T-helper 22 cell (primary cell): Measurements from ENCODE around the gene SLCO2B1.

ENCODE experiments used
- DNase-seq: peaks from one replicate; pipeline ENCODE4 v3.0.0-alpha.2; 2020; ENCODE audit warnings: low read depth

The SLCO2B1 gene

DNA sequence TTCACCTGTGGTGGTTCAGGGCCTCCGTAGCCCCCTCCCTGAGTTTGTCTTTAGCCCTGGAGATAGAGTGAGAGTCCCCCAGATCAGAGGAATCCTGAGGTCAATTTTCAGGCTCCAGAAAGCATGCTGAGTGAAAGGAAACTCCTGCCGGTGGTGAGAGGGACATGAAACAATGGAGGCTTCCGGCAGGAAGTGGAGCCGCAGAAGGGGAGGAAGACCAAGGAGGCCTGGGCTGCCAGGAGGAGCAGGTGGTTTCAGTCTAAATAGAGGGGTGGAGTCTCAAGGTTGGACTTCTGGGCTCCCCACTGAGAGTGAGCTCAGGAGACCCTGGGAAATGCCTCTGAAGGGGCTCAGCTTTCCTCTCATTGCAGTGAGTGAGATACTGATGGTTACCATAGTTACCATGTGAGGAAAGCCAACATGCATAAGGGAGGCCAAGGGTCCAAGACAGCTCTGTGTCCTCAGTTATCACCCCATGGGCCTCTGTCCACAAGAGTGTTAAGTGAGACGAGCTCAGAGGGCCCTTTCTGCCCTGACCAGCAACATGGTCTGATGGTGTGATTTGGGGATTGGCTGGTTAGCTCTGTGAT, 10.7 kb downstream of the SLCO2B1 start:
- DNase-seq = no peak

DNA sequence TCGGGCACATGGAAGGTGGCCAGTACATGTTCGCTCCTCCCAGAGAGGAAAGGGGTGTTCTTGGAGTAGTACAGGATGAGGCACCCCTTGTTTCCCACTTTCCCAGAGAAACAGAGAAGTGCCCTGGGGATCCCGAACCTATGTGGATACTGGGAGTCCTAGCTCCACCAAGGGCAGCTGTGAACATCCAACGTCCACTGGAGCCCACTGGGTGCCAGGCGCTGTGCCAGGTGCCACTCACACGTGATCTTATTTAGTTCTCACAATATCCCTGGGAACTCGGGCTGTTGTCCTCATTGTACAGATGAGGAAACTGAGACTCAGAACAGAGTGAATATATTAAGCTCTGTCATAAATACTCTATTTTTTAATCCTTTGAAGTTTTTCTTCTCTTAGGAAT, 12.0 kb downstream of the SLCO2B1 start:
- DNase-seq = no peak

DNA sequence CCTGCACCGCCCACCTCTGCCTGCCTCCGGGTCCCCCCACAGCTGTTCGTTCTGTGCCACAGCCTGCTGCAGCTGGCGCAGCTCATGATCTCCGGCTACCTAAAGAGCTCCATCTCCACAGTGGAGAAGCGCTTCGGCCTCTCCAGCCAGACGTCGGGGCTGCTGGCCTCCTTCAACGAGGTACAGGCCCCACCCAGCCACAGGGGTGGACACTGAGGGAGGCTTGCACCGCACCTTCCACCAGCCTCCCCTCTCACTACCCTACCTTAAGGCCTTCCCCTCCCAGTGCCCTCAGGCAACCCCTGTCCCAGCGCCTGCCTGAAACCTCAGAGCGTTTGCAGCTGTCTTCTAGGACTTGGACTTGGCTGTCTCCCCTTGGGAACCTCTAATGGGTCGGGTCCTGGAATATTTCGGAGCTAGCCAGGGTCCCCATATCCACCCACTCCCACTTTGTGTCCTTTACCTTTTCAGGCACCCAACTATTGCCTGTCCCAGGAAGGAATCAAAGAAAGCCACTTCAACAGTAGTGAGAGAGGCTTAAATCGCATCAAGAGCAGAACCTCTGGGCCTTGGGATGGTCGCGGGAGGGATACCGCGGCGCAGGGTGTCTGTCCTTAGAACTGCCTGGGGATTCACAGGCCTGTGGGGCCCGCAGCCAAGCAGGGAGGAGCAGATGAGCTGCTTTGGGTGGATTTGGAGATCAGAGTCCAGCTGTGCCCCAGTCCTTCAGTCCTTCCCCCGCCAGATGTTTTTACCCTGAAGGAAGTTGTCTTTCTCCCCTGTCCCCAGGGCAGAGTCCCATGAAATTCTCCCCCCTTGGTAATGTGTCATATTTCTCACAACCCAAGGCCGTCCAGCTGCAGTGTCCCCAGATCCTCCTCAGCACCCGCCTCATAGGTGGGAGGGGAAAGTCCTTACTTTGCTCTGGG, 13.3 kb downstream of the SLCO2B1 start:
- no peak for DNase-seq

DNA sequence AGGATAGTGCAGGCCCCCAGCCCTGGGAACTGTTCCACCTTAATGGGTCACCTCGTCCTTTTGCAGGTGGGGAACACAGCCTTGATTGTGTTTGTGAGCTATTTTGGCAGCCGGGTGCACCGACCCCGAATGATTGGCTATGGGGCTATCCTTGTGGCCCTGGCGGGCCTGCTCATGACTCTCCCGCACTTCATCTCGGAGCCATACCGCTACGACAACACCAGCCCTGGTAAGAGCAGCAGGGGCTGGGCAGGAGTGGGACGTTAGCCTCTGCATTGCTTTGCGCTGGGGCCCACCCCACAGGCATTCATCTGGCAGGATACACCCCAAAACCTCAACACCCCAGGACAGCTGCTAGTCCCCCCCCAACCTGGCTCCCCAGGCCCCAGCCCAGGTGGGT, 14.8 kb downstream of the SLCO2B1 start:
- no peak for DNase-seq

DNA sequence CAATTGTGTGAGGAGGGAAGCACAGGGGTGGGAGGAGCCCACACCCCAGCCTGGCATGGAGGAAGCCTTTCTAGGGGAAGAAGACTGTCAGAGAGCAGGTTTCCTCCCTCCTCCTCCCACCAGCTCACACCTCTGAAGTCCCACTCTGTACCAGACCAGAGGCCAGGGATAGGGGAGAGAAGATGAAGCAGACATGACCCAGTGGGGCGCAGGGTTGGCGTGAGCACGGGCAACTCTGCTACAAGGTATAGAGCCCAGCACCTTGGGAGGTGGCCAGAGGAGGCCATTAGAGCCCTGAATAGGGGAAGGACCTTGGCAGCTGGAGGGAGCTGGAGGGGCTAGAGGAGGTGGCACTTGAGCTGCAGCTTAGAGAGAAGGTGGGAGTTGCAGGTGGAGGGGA, 15.9 kb downstream of the SLCO2B1 start:
- DNase-seq = no peak

DNA sequence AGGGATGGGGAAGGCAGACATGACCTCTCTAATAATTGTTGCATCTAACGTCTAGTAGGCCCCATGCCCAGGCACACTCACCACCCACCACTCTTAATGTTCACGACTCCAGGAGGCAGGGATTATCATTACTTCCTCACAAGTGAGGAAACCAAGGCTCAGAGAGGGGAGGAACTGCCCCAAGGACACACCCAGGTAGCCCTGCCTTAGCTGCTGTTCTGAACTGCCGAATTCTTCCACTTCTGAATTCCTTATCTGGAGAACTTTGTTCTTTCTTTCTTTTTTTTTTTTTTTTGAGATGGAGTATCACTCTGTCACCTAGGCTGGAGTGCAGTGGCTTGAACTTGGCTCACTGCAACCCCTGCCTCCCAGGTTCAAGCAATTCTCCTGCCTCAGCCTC, 16.7 kb downstream of the SLCO2B1 start:
- no peak for DNase-seq

DNA sequence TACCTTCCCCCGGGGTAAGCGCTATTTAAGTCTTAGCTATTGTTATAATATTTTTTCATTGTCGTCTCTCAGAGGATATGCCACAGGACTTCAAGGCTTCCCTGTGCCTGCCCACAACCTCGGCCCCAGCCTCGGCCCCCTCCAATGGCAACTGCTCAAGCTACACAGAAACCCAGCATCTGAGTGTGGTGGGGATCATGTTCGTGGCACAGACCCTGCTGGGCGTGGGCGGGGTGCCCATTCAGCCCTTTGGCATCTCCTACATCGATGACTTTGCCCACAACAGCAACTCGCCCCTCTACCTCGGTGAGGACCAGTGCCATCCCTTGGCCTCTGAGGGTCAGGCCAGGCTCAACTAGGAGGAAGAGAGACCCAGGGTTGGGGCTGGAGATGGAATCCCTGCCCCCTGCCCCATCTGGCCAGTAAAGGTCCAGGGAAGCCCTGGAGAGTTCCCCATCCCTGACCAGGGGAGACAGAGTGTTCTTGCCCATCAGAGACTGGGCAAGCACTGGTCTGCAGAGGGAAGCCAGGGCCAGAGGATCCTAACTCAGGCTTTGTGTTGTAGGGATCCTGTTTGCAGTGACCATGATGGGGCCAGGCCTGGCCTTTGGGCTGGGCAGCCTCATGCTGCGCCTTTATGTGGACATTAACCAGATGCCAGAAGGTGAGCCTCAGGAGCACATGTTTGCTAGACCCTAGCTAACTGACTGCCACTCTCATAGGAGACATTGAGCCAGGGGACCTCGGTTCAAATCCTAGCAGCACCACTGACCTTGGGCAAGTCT, 18.4 kb downstream of the SLCO2B1 start:
- DNase-seq = no peak

DNA sequence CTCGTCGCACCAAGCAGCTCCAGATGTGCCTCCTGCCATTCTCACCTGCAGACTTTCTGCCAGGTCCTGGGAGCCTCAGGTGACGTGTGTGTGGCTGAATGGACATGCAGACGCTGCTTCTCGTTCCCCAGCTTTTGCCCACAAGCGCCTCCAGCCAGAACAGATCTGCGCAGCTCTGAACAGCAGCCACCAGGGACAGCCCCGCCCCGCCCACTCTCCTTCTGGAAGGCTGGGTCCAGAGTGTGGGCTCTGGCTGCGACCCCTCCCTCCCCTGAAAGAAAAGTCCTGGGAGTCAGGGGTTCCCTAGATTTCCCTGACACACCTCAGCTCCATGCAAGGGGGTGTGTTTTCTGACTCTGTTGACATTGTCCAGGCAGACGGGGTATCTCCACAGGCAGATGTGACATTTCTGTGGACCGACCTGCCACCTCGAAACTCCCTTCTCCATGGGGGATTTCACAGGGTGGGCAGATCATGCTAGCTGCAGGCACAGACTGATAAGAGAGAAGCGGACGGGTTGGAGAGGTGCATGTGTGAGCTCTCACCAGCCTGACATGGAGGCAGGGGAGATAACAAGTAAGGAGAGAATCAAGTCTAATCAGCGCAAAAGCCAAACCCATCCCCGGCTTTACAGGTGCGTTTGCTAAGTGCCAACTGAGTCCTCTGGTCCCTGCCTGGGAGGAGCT, 19.8 kb downstream of the SLCO2B1 start:
- no peak for DNase-seq

DNA sequence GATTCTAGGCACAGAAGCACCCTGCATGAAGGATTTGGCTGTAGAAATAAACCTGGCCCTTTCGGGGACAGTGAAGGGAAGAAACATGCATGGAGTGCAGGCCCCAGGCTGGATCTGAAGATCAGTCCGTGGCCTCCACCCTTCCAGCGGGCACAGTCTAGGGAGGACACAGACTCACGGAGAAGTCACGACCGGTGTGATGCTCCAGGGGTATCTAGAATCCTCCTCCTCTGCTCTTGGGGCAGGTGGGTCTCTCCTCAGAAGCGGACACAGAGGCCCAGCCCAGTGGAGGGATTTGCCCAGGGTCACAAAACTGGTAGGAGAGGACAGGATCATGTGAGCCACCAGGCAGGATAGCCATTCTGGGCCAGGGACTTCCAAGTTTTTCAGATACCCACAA, 22.4 kb downstream of the SLCO2B1 start:
- no peak for DNase-seq

DNA sequence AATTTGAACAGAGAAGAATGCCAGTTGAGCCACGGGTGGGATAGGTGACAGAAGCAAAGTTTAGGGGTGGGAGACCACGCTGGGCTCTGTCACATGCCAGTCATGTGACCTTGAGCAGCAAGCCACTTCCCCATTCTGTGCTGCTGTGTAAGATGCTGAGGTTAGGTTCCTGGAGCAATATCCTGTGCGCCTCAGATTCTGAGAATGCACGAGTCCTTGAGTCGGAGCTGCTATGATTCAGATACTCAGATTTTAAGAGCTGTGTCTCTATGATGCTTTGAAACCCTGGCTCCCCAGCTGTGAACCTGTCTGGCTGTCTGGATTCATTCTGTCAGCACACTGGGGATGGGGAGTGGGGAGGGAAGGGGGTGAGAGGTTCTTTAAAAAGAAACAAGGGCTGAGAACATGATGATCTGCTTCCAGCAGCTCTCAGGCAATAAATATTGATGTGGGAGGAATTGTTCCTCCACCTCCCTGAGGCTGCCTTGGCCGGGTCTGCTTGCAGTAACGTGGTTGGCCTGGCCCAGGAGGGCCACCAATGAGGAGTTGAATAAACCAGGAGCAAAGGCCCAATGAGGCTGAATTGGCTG, 24.0 kb downstream of the SLCO2B1 start:
- DNase-seq = no peak

DNA sequence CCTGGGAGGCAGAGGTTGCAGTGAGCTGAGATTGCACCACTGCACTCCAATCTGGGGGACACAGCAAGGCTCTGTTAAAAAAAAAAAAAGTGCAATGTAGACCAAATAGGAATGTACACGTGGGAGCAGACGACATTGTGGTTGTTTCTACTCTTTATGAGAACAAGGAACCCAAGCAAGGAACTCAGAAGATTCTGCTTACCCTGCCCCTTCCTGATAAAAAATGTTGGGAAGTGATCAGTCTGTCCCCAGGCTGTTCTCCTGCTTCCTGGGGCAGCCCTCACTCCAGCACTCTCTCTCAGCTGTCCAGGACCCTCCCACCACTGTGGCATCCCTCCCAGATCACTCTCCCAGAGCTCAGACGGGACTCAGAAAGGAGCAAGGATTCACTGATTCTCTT, 31.8 kb downstream of the SLCO2B1 start:
- DNase-seq = no peak

DNA sequence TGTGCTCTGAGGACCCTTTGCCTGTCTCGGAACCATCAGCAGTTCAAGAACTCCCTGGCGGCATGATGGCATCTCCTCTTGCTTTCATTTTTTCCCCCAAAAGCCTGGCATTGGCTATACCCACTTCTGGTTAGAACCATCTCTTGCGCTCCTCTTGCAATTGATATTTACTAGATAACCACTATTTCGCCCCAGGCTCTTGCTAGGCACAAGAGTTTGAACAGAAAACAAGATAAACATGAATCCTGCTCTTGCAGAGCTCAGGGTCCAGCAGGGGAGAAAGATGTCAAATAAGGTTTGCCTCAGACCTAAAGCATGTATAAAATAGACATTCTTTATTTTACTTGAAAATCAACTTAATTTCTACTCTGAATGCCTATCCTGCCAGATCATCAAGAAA, 33.1 kb downstream of the SLCO2B1 start:
- no peak for DNase-seq

DNA sequence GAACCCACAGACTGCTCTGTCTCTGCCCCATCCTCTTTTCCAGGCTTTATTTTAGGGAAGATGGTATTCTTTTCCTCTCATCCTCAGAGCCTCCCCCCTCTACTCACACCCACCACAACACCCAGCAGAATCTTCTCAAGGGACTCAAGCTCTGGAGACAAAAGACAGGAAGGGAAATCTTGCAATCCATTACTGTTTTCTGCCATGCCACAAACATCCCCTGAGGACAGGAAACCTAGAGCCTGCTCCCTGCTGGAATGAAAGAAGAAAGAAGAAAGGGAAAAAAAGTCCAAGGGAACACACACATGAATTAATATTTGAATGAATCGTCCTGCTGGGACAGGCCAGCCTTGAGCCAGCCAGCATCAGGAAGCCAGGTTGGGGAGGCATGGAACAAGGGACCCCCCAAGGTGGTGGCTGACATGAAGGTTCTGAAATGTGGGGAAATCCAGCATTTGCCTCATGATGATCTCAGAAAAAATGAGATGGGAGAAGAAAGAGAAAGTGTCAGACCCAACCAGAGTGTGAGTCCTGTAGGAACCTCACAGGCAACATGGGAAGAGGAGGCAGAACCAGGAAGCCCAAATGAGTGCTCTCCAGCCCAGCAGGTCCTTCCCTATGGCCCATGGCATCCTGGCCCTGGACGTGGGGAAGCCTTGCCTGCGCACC, 34.0 kb downstream of the SLCO2B1 start:
- DNase-seq = no peak

DNA sequence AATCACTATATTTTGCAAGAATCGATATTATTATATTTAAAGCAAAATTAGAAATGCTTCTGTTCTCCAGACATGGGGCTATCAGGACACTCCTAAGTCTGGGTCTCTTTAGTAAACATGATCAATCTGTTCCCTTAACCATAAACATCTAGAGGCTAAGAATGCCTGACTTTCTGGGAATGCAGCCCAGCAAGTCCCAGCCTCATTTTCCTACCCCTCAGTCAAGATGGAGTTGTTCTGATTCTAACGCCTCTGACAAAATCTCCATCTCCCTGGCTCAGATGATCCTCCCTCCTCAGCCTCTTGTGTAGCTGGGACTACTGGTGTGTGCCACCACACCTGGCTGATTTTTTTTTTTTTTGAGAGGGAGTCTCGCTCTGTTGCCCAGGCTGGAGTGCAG, 35.0 kb downstream of the SLCO2B1 start:
- no peak for DNase-seq

DNA sequence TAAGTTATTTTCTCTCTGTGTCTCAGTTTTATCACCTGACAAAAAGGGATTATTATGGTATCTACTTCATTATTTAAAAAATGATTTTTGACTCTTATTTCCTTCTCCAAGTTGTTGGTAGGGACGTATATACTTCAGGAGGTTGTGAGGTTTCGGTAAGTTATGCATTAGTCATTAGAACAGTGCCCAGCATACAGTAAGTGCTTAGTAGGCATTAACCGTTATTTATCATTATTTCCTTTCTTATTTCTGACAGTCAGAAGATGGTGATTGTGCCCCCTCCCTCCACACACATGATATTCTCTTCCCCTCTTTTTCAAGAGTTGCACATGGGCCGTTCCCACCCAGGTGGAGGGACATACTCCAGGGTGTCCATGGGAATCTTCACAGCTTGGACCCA, 36.1 kb downstream of the SLCO2B1 start:
- DNase-seq = no peak

DNA sequence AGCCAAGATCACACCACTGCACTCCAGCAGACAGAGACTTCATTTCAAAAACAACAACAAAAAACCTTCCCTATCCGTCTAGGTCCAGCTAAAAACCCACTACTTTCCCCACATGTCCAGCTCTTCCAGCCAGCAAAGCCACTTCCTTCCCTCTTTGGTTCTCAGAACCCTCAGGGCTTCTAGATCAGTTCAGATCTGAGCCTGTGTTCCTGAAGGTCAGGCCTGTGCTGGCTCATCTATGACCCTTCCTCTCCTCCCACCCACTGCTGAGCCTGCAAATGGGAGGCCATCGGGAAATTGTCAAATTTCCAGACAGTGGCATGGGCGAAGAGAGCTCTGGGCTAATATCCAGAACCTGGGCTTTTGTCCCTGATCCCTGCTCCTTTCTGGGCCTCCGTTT, 37.8 kb downstream of the SLCO2B1 start:
- DNase-seq = no peak

DNA sequence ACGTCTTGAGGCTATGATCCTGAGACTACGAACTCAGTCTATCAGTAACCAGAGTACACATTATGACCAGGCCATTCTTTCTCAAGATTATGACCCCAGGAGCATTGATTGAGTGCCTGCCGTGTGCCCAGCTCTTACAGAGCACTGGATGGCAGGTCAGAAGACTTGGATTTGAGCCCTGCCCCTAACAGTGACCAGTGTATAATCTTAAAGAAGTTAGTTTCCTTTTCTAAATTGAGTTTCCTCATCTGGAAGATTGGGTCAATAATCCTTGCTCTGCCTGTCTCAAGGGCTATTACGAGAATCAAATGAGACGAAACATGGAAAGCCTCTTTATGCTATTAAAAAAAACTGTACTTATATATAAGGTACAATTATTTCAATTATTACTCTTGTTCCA, 38.2 kb downstream of the SLCO2B1 start:
- DNase-seq = no peak

DNA sequence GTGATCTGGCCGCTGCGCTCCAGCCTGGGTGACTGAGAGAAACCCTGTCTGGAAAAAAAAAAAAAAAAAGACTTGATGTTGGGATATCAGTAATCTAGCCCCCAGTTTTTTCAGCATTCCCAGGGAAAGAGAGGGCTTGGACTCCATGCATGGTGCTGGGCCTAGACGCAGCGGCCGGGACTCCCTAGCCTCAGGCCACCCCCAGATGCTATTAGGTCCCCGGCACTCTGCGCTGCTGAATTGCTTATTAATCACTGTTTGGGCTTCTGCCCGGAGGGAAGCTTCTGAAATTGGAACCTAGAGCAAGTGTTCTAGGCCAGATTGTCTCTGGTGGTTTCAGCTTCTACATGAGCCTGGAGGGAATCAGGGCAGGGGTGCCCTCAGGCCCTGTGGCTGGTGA, 39.0 kb downstream of the SLCO2B1 start:
- DNase-seq = no peak

DNA sequence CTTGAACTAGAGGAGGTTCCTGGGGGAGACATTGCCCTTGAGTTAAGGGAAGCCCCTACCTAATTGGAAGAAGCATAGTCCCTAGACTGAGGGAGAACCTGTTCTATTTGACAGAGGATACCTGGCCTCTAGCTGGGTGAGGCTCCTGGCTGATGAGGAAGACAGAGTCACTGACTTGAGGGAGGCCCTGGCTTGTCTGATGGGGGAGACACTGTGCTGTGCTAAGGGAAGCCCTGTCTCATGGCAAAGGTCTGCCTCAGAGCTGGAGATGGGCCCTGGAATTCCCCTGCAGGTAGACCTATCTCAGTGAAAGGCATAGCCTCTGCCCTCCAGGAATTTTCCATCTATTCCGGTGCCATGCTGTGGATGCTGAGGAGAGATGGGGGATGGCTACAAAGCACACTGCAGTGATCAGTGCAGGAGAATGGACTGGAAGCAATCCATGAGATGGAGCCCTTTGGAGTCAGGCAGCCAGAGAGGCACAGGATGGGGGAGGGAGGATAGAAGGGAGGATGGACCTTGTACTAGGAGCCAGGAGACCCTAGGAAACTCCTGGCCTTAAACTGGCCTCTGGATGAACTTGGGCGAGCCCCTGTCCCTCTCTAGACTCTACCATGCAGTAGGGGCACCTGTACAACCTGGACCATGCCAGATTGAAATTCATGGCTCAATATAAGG, 39.9 kb downstream of the SLCO2B1 start:
- no peak for DNase-seq

DNA sequence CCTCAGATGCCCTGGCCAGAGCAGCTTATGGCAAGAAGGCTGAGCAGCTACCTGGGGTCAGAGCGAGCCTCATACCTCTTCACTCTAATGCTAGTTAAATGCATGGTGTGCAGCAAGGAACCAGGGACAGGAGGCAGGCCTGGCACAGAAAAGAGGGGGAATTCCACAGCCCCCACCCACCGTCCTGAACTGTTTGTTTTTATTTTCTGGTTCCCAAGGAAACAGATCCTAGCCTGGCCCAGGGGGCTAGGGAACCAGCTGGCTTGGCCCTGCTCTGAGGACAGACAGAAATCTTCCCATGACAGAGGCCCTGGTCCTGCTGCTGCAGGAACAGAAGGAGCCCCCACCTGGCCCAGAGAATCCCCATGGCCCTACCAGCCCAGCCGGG, 40.4 kb downstream of the SLCO2B1 start:
- DNase-seq = no peak

DNA sequence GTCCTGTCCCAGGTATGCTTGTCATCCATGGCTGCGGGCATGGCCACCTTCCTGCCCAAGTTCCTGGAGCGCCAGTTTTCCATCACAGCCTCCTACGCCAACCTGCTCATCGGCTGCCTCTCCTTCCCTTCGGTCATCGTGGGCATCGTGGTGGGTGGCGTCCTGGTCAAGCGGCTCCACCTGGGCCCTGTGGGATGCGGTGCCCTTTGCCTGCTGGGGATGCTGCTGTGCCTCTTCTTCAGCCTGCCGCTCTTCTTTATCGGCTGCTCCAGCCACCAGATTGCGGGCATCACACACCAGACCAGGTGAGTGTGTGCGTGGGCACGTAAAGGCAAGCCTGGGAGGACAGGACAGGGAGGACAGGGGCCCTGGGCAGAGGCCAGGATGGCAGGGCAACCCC, 42.4 kb downstream of the SLCO2B1 start:
- no peak for DNase-seq
